HG03175 (cell line): ENCODE data around the gene SLC25A11.
"Not testable (repeated sequence)": the region's sequence is repeated elsewhere in the genome, so short reads cannot be mapped to it uniquely, and the experiment has no call there.

Source experiments
- ATAC-seq: cut with Tn5 transposase; IDR thresholded peaks from one replicate; pipeline ENCODE4 v1.9.1; 2021; ENCODE audit warnings: mild to moderate bottlenecking, moderate library complexity; ENCODE audit not compliant: unreplicated experiment

Gene SLC25A11

DNA sequence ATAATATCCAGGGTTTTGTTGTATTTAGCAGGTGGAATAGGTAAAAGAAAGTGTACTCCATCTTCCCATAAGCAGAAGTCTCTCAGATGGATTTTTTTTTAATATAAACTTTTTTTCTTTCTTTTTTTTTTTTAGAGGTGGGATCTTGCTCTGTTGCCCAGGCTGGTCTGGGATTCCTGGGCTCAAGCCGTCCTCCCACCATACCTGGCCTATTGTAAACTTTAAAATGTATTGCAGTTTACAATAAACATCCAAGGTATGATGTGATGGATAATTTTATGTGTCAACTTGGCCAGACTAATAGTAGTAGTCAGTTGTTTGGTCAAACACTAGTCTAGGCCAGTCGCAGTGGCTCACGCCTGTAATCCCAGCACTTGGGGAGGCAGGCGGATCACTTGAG lies 18.5 kb downstream of the SLC25A11 start:
- ATAC-seq = no peak

GRCh38 chr17:4920351-4921048 lies 19.3 kb downstream of the SLC25A11 start:
- ATAC-seq = no peak

GRCh38 chr17:4919511-4920047 lies 20.3 kb downstream of the SLC25A11 start:
- no peak for ATAC-seq

DNA sequence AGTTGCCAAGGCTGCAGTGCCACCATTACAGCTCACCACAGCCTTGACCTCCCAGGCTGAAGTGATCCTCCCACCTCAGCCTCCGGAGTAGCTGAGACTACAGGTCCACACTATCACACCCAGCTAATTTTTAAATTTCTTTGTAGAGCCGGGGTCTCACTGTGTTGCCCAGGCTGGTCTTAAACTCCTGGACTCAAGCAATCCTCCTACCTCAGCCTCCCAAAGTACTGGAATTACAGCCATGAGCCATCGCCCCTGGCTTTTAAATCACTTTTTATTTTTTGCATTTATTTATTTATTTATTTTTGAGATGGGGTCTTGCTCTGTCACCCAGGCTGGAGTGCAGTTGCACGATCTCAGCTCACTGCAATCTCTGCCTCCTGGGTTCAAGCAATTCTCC lies 25.3 kb downstream of the SLC25A11 start:
- not testable (repeated sequence) for ATAC-seq

DNA sequence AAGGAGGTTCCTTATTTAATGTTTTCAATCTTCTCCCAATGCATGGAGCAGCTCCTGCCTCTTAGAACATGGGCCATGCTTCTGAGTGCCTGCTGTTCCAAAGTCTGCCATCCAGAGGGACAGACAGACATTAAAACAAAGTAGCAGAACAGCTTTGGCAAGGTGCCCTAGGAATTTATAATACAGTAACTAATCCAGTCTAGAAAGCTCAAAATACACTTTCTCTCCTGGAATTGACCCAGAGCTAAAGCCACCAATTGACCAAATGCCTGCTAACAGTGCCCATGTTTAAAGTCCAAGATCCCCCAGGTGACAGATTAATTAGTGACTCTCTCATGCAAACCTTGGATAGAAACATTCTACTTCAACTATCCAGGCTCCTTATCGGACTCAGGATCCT lies 25.9 kb downstream of the SLC25A11 start:
- no peak for ATAC-seq

DNA sequence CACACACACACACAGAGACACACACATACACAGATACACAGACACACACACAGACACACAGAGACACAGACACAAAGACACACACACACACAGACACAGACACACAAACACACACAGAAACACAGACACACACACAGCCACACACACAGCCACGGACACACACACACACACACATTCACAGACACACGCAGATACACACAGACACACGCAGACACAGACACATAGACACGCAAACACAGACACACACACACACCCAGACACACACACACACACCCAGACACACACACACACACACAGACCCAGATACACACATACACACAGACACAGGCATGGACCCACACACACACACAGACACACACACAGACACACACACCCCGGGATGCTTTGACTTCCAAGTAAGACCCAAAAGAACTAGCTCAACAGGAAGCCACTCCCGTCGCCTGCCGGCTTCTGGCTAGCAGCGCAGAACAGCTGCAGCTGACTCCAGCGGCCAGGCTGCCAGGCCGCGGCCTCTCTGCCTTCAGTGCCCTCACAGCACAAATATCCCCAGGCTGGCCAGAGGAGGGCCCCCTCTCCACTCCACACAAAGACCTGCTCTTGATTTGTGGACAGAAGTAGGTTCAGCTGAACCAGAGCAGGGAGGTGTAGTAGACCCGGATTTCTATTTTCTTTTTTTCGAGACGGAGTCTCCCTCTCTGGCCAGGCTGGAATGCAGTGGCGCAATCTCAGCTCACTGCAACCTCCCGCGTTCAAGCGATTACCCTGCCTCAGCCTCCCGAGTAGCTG lies 30.9 kb downstream of the SLC25A11 start:
- ATAC-seq = peak; percentile 46

GRCh38 chr17:4908301-4908700 lies 31.5 kb downstream of the SLC25A11 start:
- ATAC-seq = no peak

DNA sequence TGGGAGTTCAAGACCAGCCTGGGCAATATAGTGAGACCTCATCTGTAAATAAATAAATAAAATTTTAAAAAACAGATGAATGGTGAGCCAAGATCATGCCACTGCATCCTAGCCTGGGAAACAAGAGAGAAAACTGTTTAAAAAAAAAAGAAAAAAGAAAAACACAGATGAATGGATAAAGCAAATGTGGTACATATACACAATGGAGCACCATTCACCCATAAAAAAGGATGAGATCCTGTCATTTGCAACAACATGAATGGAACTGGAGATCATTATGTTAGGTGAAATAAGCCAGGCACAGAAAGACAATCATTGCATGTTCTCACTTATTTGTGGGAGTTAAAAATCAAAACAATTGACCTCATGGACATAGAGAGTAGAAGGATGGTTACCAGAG lies 33.2 kb downstream of the SLC25A11 start:
- not testable (repeated sequence) for ATAC-seq

DNA sequence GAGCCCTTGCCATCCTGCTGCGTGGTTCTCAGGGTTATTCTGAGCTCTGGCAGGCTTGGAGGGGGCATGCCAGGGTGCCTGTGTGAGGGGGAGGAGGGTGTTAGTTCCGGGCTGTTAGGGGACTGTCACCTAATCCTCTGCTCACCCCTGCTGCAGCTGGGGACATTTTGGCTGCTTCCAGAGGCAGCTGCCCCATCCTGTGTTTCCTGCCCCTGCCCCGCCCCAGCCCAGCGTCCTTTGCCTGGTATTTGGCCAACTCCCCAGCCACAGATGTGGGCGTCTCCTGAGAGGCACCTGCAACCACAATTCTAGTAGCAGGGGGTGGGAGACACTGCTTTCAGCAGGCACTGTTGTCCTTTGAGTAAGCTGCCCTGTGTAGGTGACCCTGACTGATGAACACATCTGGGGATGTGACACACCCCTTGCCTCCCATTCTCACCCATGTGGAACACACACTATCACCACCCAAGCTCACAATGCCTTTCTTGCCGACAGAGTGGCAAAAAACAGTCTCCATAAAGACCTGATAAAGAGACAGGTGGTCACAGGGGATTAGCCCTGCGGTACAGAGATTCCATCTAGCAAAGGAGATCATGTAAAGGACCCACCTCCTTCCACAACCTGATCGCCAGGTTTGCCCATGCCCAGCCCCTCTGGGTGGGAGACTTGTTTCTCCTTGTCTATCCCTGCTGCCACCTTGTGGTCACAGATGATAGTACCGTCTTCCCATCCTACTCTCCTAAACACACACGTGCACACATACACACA lies 36.6 kb downstream of the SLC25A11 start, which contains the start of gene CHRNE:
CHRNE (minus strand) TSS at position 48 of the 768 bp plus-strand sequence; CDS start at position 13, 35 bp downstream.
- no peak for ATAC-seq

GRCh38 chr17:4902540-4902939 lies 37.3 kb downstream of the SLC25A11 start:
- no peak for ATAC-seq

DNA sequence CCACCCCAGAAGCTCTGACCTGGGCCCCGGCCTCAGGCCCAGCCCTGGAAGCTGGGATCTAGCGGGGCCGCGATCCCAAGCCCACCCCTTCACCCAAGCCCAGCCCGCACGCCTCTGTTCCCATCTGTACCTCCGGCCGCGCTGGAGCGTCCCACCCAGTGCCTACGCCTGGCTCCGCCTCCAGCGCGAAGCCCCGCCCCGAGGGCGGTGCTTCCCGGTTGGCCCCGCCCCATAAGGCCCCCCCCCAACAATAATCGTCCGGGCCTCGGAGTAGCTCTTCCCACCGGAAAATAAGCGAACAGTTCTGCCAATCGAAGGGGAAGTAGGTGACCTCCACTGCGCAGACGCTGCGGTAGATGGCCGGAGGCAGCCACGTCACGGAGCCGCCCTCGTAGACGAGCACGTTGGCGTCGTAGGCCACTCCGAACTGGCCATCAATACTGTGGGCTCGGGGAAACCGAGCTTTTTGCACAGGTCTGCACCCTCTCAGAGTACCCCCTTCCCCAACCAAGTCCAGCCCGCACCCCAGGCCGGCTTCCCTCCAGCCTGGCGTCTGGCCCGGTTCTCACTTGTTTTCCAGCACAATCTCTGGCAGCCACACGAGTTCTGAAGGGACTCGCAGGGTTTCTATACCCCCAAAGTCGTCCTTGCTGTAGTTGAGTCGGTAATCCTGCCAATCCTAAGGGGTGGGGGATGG lies 38.0 kb downstream of the SLC25A11 start:
- ATAC-seq = no peak

GRCh38 chr17:4901108-4901647 lies 38.7 kb downstream of the SLC25A11 start:
- ATAC-seq = no peak

- no peak for ATAC-seq
Measured at GRCh38 chr17:4900231-4901107, 39.4 kb downstream of the SLC25A11 start.

DNA sequence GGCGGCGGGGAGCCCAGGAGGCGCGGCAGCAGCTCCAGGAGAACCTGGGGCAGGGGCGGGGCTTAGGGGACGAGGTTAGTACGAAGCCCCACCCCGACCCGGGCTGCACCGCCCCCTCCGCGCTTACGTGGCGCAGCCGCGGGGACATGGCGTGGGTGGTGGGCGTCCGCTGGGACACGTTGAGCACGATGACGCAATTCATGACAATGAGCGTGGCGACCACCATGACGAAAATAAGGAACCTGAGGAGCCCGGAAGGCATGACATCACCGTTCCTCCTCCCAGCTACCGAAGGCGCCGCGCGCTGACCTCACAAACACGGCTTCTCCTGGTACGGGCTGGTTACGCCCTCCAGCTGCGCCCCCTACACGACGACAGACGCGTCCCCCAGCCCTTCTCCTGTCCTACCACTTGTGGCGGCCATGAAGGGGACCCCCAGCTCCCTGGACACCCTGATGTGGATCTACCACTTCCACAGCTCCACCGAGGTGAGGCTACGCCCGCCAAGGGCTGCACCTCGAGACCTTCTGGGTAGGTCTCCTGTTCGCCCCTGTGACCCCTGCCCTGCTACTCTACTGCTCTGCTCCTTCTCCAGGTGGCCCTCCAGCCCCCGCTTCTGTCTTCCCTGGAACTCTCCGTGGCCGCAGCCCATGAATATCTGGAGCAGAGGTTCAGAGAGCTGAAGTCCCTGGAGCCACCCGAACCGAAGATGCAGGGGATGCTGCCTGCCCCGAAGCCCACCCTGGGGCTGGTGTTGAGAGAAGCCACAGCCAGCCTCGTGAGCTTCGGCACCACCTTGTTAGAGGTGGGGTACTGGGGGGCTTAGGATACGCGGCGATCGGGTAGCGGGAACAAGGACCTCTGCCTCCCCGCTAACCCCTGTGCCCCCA lies 40.3 kb downstream of the SLC25A11 start, which contains the start of gene C17orf107:
C17orf107 (plus strand) TSS at position 196 of the 890 bp plus-strand sequence; CDS start at position 423, 227 bp downstream.
- ATAC-seq = peak; percentile 38

DNA sequence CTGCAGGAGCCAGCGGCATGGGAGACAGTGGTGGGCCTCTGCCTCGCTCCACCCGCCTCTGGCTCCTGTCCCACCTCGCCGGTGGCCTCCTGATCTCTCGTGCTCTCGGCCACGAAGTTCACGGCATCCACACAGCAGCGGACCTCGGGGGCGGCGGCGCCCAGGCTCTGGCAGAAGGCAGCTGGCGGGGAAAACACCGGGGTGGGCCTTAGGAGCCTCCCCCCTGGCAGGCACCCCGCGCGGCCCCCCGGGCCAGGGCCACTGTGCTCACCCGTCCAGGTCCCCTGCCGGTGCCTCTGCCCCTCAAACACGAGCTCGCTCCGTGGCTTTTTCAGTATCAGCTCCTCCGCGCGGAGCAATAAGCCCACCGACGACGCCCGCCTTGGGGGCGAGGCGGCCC lies 40.9 kb downstream of the SLC25A11 start:
- ATAC-seq = no peak

GRCh38 chr17:4898351-4898750 lies 41.5 kb downstream of the SLC25A11 start:
- no peak for ATAC-seq

- no peak for ATAC-seq
Measured at GRCh38 chr17:4897785-4898184, 42.1 kb downstream of the SLC25A11 start.

GRCh38 chr17:4897198-4897687 lies 42.6 kb downstream of the SLC25A11 start:
- no peak for ATAC-seq
